WI38 (cell line): ENCODE measurements around the gene PADI1.

Source experiments
- H3K4me3 ChIP-seq: 2 replicates; pipeline ENCODE4 v1.5.1; 2011; ENCODE audit warnings: low read depth, mild to moderate bottlenecking, control low read depth, low read length
- CTCF ChIP-seq: IDR thresholded peaks from 2 replicates; pipeline ENCODE4 v1.5.1; 2012; ENCODE audit warnings: low read depth, mild to moderate bottlenecking, control low read depth, low read length

Gene PADI1

GRCh38 chr1:17184161-17184665, 20.7 kb upstream of the PADI1 start:
- no peak overlapping the region for H3K4me3 ChIP-seq
- no peak for TF ChIP-seq CTCF

GRCh38 chr1:17184822-17185484, 20.0 kb upstream of the PADI1 start:
- TF ChIP-seq CTCF: no peak
- no peak overlapping the region for H3K4me3 ChIP-seq

GRCh38 chr1:17185485-17185860, 19.5 kb upstream of the PADI1 start:
- H3K4me3 ChIP-seq: no peak overlapping the region
- TF ChIP-seq CTCF: no peak

- no peak overlapping the region for H3K4me3 ChIP-seq
- no peak for TF ChIP-seq CTCF
Measured at GRCh38 chr1:17186216-17186909, 18.6 kb upstream of the PADI1 start.

- no peak overlapping the region for H3K4me3 ChIP-seq
- TF ChIP-seq CTCF: no peak
Measured at GRCh38 chr1:17187051-17187450, 17.9 kb upstream of the PADI1 start.

GRCh38 chr1:17188217-17188616, 16.7 kb upstream of the PADI1 start:
- no peak overlapping the region for H3K4me3 ChIP-seq
- no peak for TF ChIP-seq CTCF

GRCh38 chr1:17188889-17189631, 15.9 kb upstream of the PADI1 start:
- TF ChIP-seq CTCF: no peak
- H3K4me3 ChIP-seq: no peak overlapping the region
